Measurements from ENCODE around the gene RGL1.

Gene RGL1

DNA sequence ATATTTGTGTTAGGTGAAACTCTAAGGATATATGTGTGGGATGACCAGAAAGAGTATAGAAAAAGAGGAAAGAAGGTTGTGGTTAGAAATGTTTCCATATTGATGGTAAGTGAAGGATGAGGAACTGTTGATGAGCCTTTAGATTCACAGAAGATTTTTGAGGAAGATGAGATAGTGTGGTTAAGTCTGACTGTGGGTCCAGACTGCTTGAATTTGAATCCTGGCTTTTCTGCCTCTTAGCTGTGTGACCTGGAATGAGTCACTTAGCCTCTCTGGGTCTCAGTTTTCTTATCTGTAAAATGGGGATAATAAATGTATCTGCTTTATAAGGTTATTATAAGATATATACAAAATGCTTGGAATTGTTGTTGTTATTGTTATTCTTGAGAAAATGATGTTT lies 27.5 kb downstream of the RGL1 start:
- no peak overlapping the region for H3K27ac ChIP-seq (ENCODE audit: low read length)
- peaks cover 86% of the 10 kb centered on the region for H3K79me2 ChIP-seq (ENCODE audit: low read length)
- H3K9me3 ChIP-seq (replicated peaks; ENCODE audit: insufficient read depth, low read length), result no peaks in the 10 kb centered on the region
- H4K20me1 ChIP-seq (ENCODE audit: insufficient read depth, low read length), result no peaks in the 10 kb centered on the region
- no peaks in the 10 kb centered on the region for H3K27me3 ChIP-seq (replicated peaks; ENCODE audit: insufficient read depth, low read length)
- H3K4me2 ChIP-seq (ENCODE audit: low read depth, low read length), result no peak overlapping the region
- DNase-seq, result no peak
- 0 out of 2 replicates have a peak, but pooled peaks cover 5% of the 10 kb centered on the region for H3K4me1 ChIP-seq (ENCODE audit: low read length)
- H3K9ac ChIP-seq (ENCODE audit: low read length), result no peak overlapping the region
- H3F3A ChIP-seq (ENCODE audit: insufficient read depth, low read length), result no peaks in the 10 kb centered on the region
- no peaks in the 10 kb centered on the region for H3K36me3 ChIP-seq (replicated peaks; ENCODE audit: insufficient read depth, low read length)
- H2AFZ ChIP-seq (ENCODE audit: low read length), result no peak overlapping the region
- no peak overlapping the region for H3K4me3 ChIP-seq (ENCODE audit: low read length)
- TF ChIP-seq EZH2phosphoT487 (IDR thresholded peaks at IDR 0.05; ENCODE audit: low read length), result no peak
- TF ChIP-seq, protein P1, sequence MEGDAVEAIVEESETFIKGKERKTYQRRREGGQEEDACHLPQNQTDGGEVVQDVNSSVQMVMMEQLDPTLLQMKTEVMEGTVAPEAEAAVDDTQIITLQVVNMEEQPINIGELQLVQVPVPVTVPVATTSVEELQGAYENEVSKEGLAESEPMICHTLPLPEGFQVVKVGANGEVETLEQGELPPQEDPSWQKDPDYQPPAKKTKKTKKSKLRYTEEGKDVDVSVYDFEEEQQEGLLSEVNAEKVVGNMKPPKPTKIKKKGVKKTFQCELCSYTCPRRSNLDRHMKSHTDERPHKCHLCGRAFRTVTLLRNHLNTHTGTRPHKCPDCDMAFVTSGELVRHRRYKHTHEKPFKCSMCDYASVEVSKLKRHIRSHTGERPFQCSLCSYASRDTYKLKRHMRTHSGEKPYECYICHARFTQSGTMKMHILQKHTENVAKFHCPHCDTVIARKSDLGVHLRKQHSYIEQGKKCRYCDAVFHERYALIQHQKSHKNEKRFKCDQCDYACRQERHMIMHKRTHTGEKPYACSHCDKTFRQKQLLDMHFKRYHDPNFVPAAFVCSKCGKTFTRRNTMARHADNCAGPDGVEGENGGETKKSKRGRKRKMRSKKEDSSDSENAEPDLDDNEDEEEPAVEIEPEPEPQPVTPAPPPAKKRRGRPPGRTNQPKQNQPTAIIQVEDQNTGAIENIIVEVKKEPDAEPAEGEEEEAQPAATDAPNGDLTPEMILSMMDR (IDR thresholded peaks at IDR 0.05; ENCODE audit: low read length), result no peak
- no peak for TF ChIP-seq EZH2 (optimal IDR thresholded peaks at IDR 0.05; ENCODE audit: low read depth, low read length)
- H3K9me2 ChIP-seq (replicated peaks; ENCODE audit: insufficient read depth, low read length), result no peaks in the 10 kb centered on the region

DNA sequence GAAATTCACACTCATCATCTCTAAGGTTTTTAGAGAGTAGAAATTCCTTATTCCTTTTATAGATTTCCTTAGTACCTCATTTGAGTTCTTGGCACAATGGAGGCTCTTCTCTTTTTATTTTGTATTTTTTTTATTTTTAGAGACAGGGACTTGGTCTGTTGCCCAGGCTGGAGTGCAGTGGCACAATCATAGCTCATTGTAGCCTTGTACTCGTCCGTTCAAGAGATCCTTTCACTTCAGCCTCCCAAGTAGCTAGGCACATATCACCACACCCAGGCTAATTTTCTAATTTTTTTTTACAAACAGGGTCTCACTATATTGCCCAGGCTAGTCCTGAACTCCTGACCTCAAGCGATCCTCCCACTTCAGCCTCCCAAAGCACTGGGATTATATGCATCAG lies 29.6 kb downstream of the RGL1 start:
- no peaks in the 10 kb centered on the region for H3K9me3 ChIP-seq (replicated peaks; ENCODE audit: insufficient read depth, low read length)
- DNase-seq, result no peak
- H3K9me2 ChIP-seq (replicated peaks; ENCODE audit: insufficient read depth, low read length), result no peaks in the 10 kb centered on the region
- no peak overlapping the region for H3K9ac ChIP-seq (ENCODE audit: low read length)
- no peaks in the 10 kb centered on the region for H3F3A ChIP-seq (ENCODE audit: insufficient read depth, low read length)
- no peak overlapping the region for H3K27ac ChIP-seq (ENCODE audit: low read length)
- H3K4me2 ChIP-seq (ENCODE audit: low read depth, low read length), result no peak overlapping the region
- H3K36me3 ChIP-seq (replicated peaks; ENCODE audit: insufficient read depth, low read length), result no peaks in the 10 kb centered on the region
- no peaks in the 10 kb centered on the region for H3K27me3 ChIP-seq (replicated peaks; ENCODE audit: insufficient read depth, low read length)
- 0 out of 2 replicates have a peak, but pooled peaks cover 5% of the 10 kb centered on the region for H3K4me1 ChIP-seq (ENCODE audit: low read length)
- H4K20me1 ChIP-seq (ENCODE audit: insufficient read depth, low read length), result no peaks in the 10 kb centered on the region
- H3K79me2 ChIP-seq (ENCODE audit: low read length), result peaks cover 77% of the 10 kb centered on the region
- TF ChIP-seq EZH2 (optimal IDR thresholded peaks at IDR 0.05; ENCODE audit: low read depth, low read length) (no peak), EZH2phosphoT487 (IDR thresholded peaks at IDR 0.05; ENCODE audit: low read length) (no peak)
- TF ChIP-seq, protein P1 (IDR thresholded peaks at IDR 0.05; ENCODE audit: low read length), result no peak
- no peak overlapping the region for H3K4me3 ChIP-seq (ENCODE audit: low read length)
- no peak overlapping the region for H2AFZ ChIP-seq (ENCODE audit: low read length)

DNA sequence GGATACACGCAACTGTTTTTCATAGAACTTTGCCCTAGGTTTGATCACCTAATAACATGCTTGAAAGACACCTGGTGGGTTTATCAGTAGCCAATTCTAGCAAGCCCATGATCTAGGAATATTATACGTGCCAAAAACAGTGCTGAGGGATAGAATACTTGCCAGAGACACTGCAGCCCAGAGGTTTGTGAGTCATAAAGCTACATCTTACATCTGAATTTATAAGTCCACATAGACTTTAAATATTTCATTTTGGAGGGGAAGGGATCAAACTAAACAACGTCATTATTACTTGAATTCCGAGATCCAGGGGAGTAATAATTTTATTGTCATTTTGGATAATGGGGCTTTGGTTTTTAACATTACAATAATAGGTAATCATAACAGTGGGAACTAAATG lies 31.7 kb downstream of the RGL1 start:
- H3K4me1 ChIP-seq (ENCODE audit: low read length), result peaks cover 15% of the 10 kb centered on the region
- H3K27ac ChIP-seq (ENCODE audit: low read length), result no peak overlapping the region
- no peak overlapping the region for H3K4me2 ChIP-seq (ENCODE audit: low read depth, low read length)
- H3K27me3 ChIP-seq (replicated peaks; ENCODE audit: insufficient read depth, low read length), result no peaks in the 10 kb centered on the region
- no peak overlapping the region for H3K4me3 ChIP-seq (ENCODE audit: low read length)
- no peaks in the 10 kb centered on the region for H3K9me2 ChIP-seq (replicated peaks; ENCODE audit: insufficient read depth, low read length)
- no peaks in the 10 kb centered on the region for H3K9me3 ChIP-seq (replicated peaks; ENCODE audit: insufficient read depth, low read length)
- no peaks in the 10 kb centered on the region for H4K20me1 ChIP-seq (ENCODE audit: insufficient read depth, low read length)
- peaks cover 5% of the 10 kb centered on the region for H3F3A ChIP-seq (ENCODE audit: insufficient read depth, low read length)
- DNase-seq, result no peak
- H3K9ac ChIP-seq (ENCODE audit: low read length), result no peak overlapping the region
- H3K79me2 ChIP-seq (ENCODE audit: low read length), result peaks cover 76% of the 10 kb centered on the region
- no peaks in the 10 kb centered on the region for H3K36me3 ChIP-seq (replicated peaks; ENCODE audit: insufficient read depth, low read length)
- TF ChIP-seq EZH2 (optimal IDR thresholded peaks at IDR 0.05; ENCODE audit: low read depth, low read length), result no peak
- TF ChIP-seq, protein P1 (IDR thresholded peaks at IDR 0.05; ENCODE audit: low read length), result no peak
- TF ChIP-seq EZH2phosphoT487 (IDR thresholded peaks at IDR 0.05; ENCODE audit: low read length), result no peak
- H2AFZ ChIP-seq (ENCODE audit: low read length), result no peak overlapping the region

Data from MM.1S (cell line).